Stimulated activated CD4-positive, alpha-beta T cell treated with anti-CD3 and anti-CD28 coated beads, Interleukin-4, amount 100 ng/mL, for 4 hours (primary cell): ENCODE measurements around the gene APOB.

ENCODE experiments used
- DNase-seq, 2 experiments: peaks; one replicate each; pipeline ENCODE4 v3.0.0-alpha.2; 2020

The APOB gene

DNA sequence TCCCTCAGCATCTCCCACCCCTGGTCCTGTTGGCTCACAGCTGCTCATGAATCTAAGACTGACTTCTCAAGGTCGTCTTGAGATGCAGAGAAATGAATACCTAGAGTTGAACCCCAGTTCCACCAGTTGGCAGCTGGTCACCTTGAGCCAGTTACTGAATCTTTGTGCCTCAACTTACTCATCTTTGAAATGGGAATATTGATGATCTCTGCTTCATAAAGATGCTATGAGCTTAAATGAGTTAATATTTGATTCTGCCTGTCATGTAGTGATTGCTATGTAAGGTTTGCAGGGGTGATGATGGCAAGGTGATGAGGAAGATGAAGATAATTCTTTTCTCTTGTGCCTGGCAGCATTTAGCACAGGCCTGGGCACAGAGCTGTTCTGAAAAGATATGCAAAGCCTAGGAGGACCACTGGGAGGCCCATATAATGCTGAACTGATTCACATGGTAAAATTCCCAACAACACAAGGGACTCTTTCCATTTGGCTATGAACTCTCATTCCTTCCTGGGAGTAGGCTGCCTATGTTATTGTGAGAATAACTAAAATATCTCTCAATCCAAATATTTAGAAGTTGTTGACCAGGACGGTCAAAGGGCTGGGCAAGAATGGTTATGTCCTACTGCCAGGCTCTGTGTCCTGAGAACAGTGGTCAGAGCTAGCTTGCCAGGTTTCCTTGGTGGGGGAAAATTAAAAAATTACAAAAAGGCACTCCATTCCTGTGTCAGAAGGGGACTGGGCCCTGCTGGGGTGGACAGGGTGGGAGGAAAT lies 70.9 kb downstream of the APOB start:
- no peak for DNase-seq

- no peak for DNase-seq
These were observed 71.8 kb downstream of the APOB start for GRCh38 chr2:20972110-20972509.

- DNase-seq = no peak
These were observed 73.8 kb downstream of the APOB start for GRCh38 chr2:20970068-20970467.

DNA sequence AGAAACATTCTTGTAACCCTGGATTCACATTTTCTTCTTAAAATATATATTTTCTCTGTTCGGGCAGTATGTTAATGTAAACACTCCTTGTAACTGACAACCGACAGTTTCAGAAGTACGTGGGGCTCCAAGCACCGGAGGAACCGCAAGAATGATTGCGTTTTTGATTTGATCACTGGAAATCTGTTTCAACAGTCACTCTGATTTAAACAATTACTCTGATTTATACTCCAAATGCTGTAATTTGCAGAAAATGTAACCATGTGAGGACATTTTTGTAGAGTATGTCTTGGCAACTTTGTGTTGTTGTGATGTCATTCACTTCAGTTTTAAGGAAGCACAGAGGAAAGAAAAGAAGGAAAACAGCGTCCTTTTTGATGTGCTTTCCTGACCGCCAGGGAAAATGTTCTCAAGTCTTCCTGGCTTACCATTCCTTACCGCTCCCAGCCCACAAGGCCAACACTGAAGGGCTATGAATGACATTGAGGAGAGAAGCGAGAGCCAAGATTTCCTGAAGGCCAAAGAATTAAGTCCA lies 77.7 kb downstream of the APOB start:
- no peak for DNase-seq

GRCh38 chr2:20965221-20965620 lies 78.7 kb downstream of the APOB start:
- no peak for DNase-seq

GRCh38 chr2:20963867-20964266 lies 80.0 kb downstream of the APOB start:
- no peak for DNase-seq

GRCh38 chr2:20962939-20963557 lies 80.8 kb downstream of the APOB start:
- peak; percentile 40 to 71 for DNase-seq

DNA sequence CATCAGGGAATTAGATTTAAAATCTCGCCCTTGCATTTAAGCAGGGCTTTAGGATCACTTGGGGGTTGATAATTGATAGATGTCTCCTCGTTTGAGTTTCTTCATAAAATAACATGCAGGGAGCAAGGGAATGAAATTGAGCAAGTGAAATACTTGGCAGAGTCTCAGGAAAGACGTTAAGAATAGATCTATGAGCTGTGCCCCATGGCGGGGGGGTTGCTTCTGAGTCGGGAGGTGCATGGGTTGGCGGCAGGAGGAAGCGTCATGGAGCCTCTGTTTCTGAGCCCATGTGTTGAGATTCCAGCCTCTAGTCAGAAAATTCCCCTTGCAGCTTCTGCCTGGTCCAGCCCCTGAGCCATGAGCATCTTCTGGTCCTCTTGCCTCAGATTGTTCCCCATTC lies 82.0 kb downstream of the APOB start:
- no peak for DNase-seq

GRCh38 chr2:20960003-20960402 lies 83.9 kb downstream of the APOB start:
- DNase-seq = no peak

GRCh38 chr2:20959252-20959651 lies 84.6 kb downstream of the APOB start:
- DNase-seq = no peak

DNA sequence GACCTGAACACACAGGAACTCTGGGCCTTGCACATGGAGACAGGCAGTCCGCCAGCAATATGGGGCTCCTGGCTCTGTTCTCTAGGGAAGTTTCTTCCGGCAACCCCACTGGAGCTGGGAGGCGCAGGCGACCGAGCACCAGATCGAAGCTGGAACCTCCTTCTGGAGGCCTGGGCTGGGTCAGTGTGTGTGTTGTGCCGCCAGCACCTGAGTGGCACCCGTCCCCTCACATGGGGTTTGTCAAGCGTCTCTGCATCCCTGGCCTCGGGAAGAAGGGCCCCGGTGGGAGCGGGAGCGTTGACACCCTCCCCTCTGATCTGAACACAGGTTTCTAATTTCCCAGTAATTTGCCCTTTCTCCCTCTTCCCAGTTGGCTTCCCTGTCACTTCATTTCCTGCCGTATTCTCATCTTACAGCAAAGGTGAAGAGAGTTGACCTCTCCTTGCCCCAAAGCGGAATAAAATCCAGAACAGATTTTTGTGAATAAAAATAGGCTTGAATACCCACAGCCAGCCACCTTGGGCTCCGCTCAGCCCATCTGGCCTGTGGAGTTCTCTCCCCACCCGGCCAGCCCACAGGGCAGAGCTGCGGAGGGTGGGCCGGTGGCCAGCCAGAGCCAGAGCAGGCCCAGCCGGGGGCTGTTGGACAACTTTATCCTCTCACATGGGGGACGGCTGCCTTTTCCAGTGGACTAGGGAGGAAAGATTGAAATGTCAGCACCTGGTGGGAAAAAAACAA lies 85.9 kb downstream of the APOB start:
- DNase-seq = no peak

DNA sequence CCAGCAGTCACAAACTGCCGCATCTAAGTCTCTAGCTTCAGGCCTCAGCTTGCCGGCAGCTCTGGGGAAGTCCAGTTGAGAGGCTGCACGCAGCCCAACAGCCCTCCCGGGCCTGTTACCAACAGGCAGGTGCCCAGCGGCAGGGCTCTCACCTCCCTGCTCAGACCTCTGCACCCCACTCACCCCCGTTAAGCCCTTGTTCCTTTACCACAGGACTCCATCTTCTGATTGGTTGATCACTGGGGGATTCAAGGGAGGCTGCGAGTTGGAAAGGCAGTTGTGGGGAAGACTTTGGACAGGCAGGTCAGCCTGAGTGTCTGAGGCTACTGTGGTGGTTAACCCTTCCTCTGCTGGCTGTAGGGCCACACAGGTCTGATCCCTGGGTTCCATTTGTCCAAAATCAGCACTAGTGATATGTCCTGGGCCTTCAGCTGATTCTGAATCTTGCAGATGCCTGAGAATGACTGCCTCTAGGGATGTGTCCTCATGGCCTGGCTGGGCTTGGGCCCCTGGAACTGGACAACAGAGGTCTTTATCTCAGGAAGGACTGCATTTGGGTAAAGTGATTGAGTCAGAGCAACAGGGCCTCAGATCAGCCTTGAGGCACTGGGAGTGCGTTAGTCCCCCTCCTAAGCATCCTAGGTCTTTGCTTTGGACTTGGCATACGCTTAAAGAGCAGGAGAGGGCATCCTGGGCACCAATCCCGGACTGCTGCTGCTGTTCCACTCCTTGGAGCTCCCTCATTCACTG lies 88.4 kb downstream of the APOB start:
- DNase-seq = no peak

DNA sequence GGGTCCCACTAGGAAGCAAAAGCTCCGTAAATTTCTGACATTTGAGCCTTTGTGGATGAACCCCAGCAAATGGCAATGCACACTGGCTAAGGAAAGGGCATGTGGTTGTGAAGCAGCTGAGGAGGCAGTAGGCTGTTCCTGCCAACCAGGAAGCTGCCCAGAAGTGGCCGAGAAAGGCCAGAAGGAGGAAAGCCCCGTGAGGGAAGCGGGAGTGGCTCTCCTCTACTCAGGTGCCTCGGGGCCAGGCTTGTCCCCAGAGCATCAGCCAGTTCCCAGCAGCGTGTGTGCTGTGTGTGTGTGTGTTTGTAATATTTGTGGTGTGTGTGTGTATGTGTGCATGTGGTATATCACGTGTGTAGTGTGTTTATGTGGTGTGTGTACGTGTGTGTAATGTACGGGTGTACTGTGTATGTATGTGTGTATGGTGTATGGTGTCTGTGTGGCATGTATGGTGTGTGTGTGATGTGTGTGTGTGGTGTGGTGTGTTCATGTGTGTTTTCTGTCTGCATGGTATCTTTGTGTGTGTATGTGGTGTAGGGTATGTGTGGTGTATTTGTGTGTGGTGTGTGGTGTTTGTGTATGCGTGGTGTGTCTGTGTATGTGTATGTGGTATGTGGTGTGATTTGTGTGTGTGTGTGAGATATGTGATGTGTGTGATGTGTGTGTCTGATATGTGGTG lies 90.6 kb downstream of the APOB start:
- DNase-seq = no peak
